GM19324 (cell line): ENCODE data around the gene SYK.
A peak's percentile ranks its signal among the peaks of the same experiment; 100 is the strongest.

Source experiments
- ATAC-seq: cut with Tn5 transposase; IDR thresholded peaks from one replicate; pipeline ENCODE4 v1.9.1; 2021; ENCODE audit warnings: mild to moderate bottlenecking, moderate library complexity; ENCODE audit not compliant: unreplicated experiment, low FRiP score

SYK gene

DNA sequence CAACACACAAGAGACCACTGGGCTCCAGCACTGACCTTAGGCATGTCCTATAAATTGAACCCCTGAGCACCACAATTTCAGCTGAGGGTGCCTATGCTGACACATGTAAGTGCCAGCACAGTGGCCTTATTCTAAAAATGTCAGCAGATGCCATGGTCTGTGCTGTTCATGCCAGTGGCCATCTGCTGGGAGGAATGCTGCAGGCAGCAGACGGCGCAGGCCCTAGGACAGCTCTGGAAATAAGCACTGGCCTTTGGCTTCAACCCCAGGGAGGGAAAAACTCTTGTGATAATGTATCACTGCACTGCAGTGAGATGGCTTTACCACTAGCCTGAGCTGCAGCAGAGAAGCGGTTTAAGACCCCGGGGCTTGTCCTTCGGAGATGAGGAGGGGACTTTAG lies 98.5 kb downstream of the SYK start:
- ATAC-seq, result no peak

DNA sequence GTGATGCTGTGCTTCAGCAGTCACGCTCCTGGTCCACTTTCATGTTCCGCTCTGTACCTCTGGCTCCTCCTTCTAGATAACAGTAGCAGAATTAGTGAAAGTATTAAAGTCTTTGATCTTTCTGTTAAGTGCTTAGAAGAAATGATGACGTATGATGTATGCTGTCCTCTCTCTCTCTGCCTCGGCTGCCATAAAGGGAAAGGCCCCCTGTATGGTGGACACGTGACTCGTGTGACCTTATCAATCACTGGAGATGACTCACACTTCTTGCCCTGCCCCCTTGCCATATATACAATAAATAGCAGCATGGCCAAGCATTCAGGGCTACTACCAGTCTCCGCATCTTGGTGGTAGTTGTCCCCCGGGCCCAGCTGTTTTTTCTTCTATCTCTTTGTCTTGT lies 100.3 kb downstream of the SYK start:
- no peak for ATAC-seq

- no peak for ATAC-seq
Measured at GRCh38 chr9:90903766-90904424, 102.3 kb downstream of the SYK start.

DNA sequence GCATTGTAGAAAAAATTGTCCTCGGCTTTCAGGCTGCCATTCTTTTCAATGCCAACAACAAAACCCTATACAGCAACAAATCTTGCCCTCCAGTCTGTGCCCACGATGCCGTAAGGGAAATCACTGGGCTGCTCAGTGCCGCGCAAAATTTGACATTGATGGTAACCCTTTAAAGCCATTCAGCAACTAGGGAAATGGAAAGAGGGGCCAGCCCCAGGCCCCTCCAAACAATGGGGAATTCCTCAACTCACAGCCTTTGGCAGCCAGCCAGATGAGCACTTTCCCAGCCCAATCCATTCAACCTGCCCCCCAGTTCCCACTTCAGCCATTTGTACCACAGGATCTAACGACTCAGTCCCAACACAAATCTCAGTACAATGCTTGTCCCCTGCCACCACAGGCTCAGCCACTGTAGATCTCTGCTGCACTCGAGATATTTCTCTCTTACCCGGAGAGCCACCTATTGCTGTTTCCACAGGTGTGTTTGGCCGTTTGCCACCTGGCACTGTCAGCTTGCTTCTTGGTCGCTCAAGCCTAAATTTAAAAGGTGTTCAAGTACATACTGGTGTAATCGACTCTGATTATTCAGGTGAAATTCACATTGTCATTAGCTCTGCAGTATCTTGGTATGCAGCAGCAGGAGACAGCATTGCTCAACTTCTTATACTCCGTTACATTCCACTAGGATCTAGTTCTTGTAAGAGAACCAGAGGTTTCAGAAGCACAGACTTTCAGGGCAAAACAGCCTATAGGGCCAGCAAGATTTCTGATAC lies 103.3 kb downstream of the SYK start:
- no peak for ATAC-seq

GRCh38 chr9:90905822-90906221 lies 104.2 kb downstream of the SYK start:
- no peak for ATAC-seq

- ATAC-seq, result no peak
Measured at GRCh38 chr9:90906316-90907055, 104.9 kb downstream of the SYK start.

- no peak for ATAC-seq
Measured at GRCh38 chr9:90907056-90907445, 105.4 kb downstream of the SYK start.

GRCh38 chr9:90907790-90908189 lies 106.2 kb downstream of the SYK start:
- ATAC-seq, result no peak

DNA sequence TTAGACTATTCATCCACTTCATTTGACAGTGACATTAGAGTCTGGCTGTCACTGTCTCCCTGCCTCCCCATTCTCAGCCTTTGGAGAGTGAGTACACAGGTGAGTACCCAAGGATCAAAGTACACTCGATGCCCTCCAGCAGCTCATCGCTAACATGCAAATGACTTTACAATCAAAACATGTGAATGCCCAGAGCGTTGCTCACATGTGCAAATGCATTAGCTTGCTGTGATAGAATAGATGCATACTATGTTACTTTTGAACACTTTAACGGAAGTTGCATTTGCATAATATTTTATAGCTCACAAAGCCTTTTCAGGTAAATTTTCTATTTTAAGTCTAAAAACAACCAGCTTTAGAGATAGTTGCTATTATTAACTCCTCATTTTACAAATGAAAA lies 107.6 kb downstream of the SYK start:
- peak; percentile 73 for ATAC-seq

GRCh38 chr9:90909747-90910283 lies 108.2 kb downstream of the SYK start:
- ATAC-seq, result no peak

GRCh38 chr9:90914196-90914595 lies 112.6 kb downstream of the SYK start:
- no peak for ATAC-seq

GRCh38 chr9:90914868-90915483 lies 113.4 kb downstream of the SYK start:
- ATAC-seq, result peak; percentile 76

DNA sequence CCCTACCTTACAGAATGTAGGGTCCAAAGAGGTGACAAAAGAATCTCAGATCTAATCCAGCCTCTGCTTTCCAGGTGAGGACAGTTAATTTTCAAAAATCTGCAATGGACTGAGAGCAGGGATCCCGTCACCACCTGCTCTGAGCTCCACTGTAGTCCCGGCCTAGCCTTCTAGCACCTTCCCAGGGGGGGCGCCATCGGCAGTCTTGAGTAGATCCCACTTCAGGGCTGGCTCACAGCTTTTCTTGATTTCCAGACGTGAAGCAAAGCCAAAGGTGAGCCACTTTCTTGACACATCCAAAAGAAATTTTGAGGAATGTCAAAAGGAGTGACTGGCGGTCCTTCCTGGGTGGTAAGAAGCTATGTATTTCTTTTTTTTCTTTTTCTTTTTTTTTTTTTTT lies 114.1 kb downstream of the SYK start:
- no peak for ATAC-seq

- ATAC-seq, result no peak
Measured at GRCh38 chr9:90916147-90916734, 114.6 kb downstream of the SYK start.

- ATAC-seq, result no peak
Measured at GRCh38 chr9:90919883-90920282, 118.3 kb downstream of the SYK start.

DNA sequence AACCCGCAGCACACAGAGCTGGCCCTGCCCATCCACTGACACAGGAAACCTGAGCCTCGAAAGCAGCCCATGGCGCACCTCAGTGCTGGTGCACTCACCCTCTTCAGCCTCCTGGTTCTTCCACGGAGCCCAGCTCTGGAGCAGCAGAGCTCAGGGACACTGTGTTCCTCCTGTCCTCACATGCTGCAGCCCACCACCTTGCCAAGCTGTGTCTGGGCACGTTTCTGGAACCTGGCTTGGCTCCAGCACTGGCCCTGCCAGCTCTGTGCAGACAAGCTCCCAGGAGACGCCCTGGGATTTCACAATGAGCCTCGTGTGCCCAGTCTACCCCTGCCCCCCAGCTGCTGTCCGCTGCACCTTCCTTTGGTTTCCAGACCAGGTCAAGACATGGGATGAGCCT lies 119.5 kb downstream of the SYK start:
- no peak for ATAC-seq

DNA sequence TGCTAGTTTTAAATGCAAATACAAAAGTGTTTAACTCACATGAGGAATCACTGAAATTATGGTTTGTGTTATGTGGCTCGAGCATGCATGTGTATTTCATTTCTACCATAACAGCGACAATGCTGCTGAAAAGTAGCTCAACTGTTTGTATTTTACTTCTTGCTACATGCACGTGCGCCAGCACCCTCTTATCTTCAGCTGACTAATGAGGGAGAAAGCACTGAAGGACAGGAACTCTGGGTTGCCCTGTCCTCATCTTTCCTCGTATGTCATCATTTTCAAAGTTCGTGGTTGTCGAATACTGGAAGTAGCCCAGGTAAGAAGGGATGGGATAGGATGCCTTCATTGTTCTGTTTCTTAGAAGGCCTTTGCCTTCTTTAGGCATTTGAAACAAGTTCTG lies 120.3 kb downstream of the SYK start:
- ATAC-seq, result no peak

GRCh38 chr9:90925581-90926257 lies 124.1 kb downstream of the SYK start:
- ATAC-seq, result no peak

GRCh38 chr9:90926936-90927335 lies 125.3 kb downstream of the SYK start:
- ATAC-seq, result no peak

- ATAC-seq, result no peak
Measured at GRCh38 chr9:90927496-90927895, 125.9 kb downstream of the SYK start.
